ENCODE measurements around the gene KRTAP16-1.

DNA sequence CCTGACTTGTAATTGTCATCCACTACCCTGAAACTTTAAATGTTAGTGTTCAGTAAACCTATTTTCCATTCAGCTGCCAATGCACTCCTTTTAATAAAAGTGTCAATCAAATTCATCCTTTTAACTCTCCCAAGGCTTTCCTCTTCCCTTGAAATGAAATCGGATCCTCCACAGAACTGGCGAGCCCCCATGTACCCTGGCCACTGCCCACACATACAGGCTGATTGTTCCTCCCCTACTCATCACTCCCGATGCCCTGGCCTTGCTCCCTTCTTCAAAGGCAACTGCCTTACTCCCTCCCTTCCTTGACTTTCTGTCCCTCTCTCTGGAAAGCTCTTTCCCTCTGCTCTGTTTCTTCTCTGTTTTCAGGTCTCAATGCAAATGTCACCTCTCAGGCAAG is 33.9 kb upstream of the KRTAP16-1 start:
- TF ChIP-seq, protein P1, sequence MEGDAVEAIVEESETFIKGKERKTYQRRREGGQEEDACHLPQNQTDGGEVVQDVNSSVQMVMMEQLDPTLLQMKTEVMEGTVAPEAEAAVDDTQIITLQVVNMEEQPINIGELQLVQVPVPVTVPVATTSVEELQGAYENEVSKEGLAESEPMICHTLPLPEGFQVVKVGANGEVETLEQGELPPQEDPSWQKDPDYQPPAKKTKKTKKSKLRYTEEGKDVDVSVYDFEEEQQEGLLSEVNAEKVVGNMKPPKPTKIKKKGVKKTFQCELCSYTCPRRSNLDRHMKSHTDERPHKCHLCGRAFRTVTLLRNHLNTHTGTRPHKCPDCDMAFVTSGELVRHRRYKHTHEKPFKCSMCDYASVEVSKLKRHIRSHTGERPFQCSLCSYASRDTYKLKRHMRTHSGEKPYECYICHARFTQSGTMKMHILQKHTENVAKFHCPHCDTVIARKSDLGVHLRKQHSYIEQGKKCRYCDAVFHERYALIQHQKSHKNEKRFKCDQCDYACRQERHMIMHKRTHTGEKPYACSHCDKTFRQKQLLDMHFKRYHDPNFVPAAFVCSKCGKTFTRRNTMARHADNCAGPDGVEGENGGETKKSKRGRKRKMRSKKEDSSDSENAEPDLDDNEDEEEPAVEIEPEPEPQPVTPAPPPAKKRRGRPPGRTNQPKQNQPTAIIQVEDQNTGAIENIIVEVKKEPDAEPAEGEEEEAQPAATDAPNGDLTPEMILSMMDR (conservative IDR thresholded peaks at IDR 0.05; ENCODE audit: low read length) = no peak
- no peak for TF ChIP-seq EZH2phosphoT487 (IDR thresholded peaks at IDR 0.05; ENCODE audit: borderline replicate concordance)

All from Loucy (cell line).